RWPE2 (cell line): ENCODE data around the gene ACP6.

ENCODE experiments used
- ATAC-seq: fragments of 200-7000 bp; cut with Tn5 transposase; 3 replicates; pipeline ENCODE4 v1.9.1; 2021; ENCODE audit warnings: low read depth
- DNase-seq: peaks from one replicate; pipeline ENCODE4 v3.0.0-alpha.2; 2020; ENCODE audit warnings: low spot score
- H3K27ac ChIP-seq: fragments of 450-650 bp; 2 replicates; pipeline ENCODE4 v1.5.1; 2017; ENCODE audit warnings: mild to moderate bottlenecking; ENCODE audit not compliant: poor library complexity, severe bottlenecking
- H3K27me3 ChIP-seq: fragments of 250-450 bp; sonication (Bioruptor Pico); 2 replicates; pipeline ENCODE4 v1.5.1; 2021; ENCODE audit warnings: mild to moderate bottlenecking, moderate library complexity; ENCODE audit not compliant: insufficient read depth, poor library complexity, severe bottlenecking
- H3K36me3 ChIP-seq: fragments of 250-450 bp; sonication (Bioruptor Pico); 2 replicates; pipeline ENCODE4 v1.5.1; 2020; ENCODE audit warnings: low read depth, mild to moderate bottlenecking, moderate library complexity
- H3K4me1 ChIP-seq: fragments of 250-450 bp; sonication (Bioruptor Pico); 2 replicates; pipeline ENCODE4 v1.5.1; 2021; ENCODE audit warnings: mild to moderate bottlenecking, moderate library complexity; ENCODE audit not compliant: insufficient read depth, poor library complexity, severe bottlenecking
- H3K4me3 ChIP-seq: fragments of 250-450 bp; sonication (Bioruptor Pico); 2 replicates; pipeline ENCODE4 v1.5.1; 2021; ENCODE audit warnings: mild to moderate bottlenecking, moderate library complexity; ENCODE audit not compliant: severe bottlenecking
- H3K9me3 ChIP-seq: fragments of 250-450 bp; sonication (Bioruptor Pico); 2 replicates; pipeline ENCODE4 v1.5.1; 2021; ENCODE audit warnings: mild to moderate bottlenecking, moderate library complexity; ENCODE audit not compliant: severe bottlenecking
- CTCF ChIP-seq: fragments of 450-650 bp; IDR thresholded peaks from one replicate; pipeline ENCODE4 v1.5.1; 2017; ENCODE audit warnings: mild to moderate bottlenecking, moderate library complexity; ENCODE audit not compliant: poor library complexity, severe bottlenecking

The ACP6 gene

GRCh38 chr1:147673406-147673805 is 3.1 kb upstream of the ACP6 start:
- H3K9me3 ChIP-seq: peaks cover 3% of the 10 kb centered on the region

GRCh38 chr1:147669469-147670318 is 630 bp downstream of the ACP6 start:
- peak; percentile 64 for ATAC-seq
- Histone ChIP-seq H3K9me3 (no peaks in the 10 kb centered on the region), H3K27ac (peak overlapping the region; percentile 50), H3K36me3 (no peaks in the 10 kb centered on the region), H3K4me3 (peak overlapping the region; percentile 44), H3K4me1 (peaks cover 6% of the 10 kb centered on the region), H3K27me3 (no peaks in the 10 kb centered on the region)
- no peak for DNase-seq
- TF ChIP-seq CTCF: no peak

More at GRCh38 chr1:147673406-147673805, 3.1 kb upstream of the ACP6 start:
- H3K27ac ChIP-seq: no peak overlapping the region
- no peak for ATAC-seq
- peaks cover 28% of the 10 kb centered on the region for H3K4me1 ChIP-seq
- H3K4me3 ChIP-seq: no peak overlapping the region
- no peaks in the 10 kb centered on the region for H3K27me3 ChIP-seq
- DNase-seq: no peak
- no peaks in the 10 kb centered on the region for H3K36me3 ChIP-seq
- TF ChIP-seq CTCF: no peak

GRCh38 chr1:147665521-147665920 is 4.8 kb downstream of the ACP6 start:
- no peak for DNase-seq
- H3K4me1 ChIP-seq: peaks cover 12% of the 10 kb centered on the region
- TF ChIP-seq CTCF: peak; percentile 12

GRCh38 chr1:147664206-147664605 is 6.1 kb downstream of the ACP6 start:
- ATAC-seq (peak; percentile 19; the same call in 1 of the 3 replicates), DNase-seq (no peak)
- H3K4me1 ChIP-seq: peaks cover 12% of the 10 kb centered on the region
- H3K36me3 ChIP-seq: no peaks in the 10 kb centered on the region
- TF ChIP-seq CTCF: no peak
- peak overlapping the region; percentile 16 for H3K27ac ChIP-seq
- H3K27me3 ChIP-seq: no peaks in the 10 kb centered on the region
- H3K9me3 ChIP-seq: peaks cover 2% of the 10 kb centered on the region
- no peak overlapping the region for H3K4me3 ChIP-seq

More at GRCh38 chr1:147665521-147665920, 4.8 kb downstream of the ACP6 start:
- Histone ChIP-seq H3K4me3 (no peak overlapping the region), H3K36me3 (no peaks in the 10 kb centered on the region), H3K9me3 (peaks cover 2% of the 10 kb centered on the region), H3K27ac (no peak overlapping the region), H3K27me3 (no peaks in the 10 kb centered on the region)
- no peak for ATAC-seq

GRCh38 chr1:147654511-147654910 is 15.8 kb downstream of the ACP6 start:
- ATAC-seq (no peak), DNase-seq (no peak)
- no peak overlapping the region for H3K4me3 ChIP-seq
- no peak overlapping the region for H3K27ac ChIP-seq
- no peak for TF ChIP-seq CTCF
- H3K4me1 ChIP-seq: no peaks in the 10 kb centered on the region
- no peaks in the 10 kb centered on the region for H3K27me3 ChIP-seq
- H3K9me3 ChIP-seq: no peaks in the 10 kb centered on the region
- H3K36me3 ChIP-seq: peaks cover 60% of the 10 kb centered on the region
